22Rv1 (cell line): ENCODE measurements around the gene SH3GL1.

Experiments
- H3K27ac ChIP-seq: fragments of 450-650 bp; 2 replicates; pipeline ENCODE4 v1.5.1; 2017
- CTCF ChIP-seq: fragments of 450-650 bp; IDR thresholded peaks from 2 replicates; pipeline ENCODE4 v1.5.1; 2017; ENCODE audit warnings: mild to moderate bottlenecking
- ZFX ChIP-seq: fragments of 450-650 bp; IDR thresholded peaks from 2 replicates; pipeline ENCODE4 v1.6.1; 2017; ENCODE audit warnings: antibody characterized with exemption, borderline replicate concordance

SH3GL1 gene

GRCh38 chr19:4393947-4394590, 6.3 kb downstream of the SH3GL1 start:
- H3K27ac ChIP-seq = no peak overlapping the region
- TF ChIP-seq CTCF (no peak), ZFX (no peak)

DNA sequence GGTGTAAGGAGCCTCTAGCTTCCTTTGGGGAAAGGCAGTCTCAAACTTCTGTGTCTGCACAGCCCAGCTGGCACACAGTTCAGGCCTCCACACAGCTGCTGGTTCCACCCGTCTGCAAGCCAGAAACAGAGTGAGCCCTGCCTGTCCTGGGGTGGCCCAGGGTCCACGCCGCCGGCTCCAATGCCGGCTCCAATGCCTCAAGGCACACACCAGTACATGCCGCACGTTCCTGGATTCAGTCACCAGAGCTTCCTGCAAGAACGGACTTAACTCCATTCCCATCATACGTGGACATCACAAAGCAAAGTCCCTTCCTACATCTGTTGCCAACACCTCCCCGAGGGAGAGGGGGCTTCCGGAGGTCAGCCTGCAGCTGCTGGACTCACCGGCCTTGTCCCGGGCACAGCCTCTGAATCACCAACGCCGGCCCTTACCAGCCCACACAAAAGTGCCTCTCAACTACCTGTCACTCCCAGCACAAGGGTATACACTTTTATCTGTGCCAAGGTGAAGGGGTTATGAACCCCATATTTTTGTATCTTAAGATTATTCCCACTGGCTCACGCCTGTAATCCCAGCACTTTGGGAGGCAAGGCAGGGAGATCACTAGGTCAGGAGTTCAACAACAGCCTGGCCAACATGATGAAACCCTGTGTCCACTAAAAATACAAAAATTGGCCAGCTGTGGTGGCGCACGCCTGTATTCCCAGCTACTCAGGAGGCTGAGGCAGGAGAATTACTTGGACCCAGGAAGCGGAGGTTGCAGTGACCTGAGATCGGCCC, 8.5 kb downstream of the SH3GL1 start:
- no peak overlapping the region for H3K27ac ChIP-seq
- no peak for TF ChIP-seq CTCF
- TF ChIP-seq ZFX = no peak

GRCh38 chr19:4391306-4391693, 9.0 kb downstream of the SH3GL1 start:
- no peak overlapping the region for H3K27ac ChIP-seq
- TF ChIP-seq ZFX (no peak), CTCF (no peak)

DNA sequence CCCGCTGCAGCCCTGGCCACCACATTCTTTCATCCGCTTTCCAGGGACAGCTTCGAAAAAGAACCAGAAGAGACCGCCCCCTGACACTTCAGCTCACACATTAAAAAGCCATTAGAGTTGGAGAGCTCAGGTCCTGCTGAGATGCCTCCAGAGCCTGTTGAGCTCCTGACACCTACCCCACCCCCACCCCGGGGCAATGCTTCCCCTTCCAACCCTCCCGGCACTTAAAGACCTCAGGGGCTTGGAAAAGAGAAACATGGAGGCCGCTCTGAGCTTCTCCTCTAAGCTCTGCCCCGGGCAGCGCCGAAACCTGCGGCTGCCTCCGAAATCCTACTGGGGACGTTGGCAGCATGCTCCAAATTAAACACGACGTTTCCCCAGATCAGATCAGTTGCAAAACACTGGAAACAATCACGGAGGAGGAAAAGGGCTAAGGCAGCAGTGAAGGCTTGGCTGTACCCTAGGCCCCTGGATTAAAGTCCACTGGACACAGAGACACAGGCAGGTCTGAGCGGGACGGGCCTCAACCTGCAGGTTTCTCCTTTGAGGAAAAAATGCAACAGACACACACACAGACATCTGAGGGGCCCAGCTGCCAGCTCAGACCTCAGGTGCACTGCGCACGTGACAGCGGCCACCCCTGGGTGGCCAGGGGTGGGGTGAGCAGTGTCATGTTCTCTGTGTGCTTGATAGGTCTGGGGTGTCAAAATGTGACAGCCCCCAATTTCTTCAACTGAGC, 9.6 kb downstream of the SH3GL1 start:
- TF ChIP-seq ZFX (no peak), CTCF (no peak)
- no peak overlapping the region for H3K27ac ChIP-seq

DNA sequence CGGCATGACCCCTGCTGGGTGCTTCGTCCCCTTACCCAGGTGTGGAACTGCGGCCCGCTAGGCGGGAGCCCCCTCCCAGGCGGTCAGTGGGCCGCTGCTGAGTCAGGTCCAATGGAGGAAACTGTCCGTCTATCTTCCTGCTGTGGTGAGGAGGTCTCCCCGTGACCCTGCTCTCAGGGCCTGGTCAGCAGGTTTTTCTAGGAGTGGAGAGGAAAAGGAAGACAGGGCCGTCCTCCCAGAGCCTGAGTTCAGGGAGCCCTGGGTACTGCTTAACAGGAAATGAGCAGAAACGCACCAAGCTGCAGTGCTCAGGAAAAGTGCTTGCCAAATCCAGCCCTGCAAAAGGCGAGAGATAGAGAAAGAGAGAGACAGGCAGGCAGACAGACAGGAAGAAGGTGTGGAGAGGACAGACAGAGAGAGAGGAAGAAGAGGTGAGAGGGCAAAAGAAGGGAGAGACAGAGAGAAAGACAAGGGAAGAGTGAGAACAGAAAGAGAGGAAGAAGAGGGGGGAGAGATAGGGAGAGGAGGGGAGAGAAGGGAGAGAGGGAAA, 10.3 kb downstream of the SH3GL1 start:
- no peak overlapping the region for H3K27ac ChIP-seq
- no peak for TF ChIP-seq ZFX
- no peak for TF ChIP-seq CTCF

DNA sequence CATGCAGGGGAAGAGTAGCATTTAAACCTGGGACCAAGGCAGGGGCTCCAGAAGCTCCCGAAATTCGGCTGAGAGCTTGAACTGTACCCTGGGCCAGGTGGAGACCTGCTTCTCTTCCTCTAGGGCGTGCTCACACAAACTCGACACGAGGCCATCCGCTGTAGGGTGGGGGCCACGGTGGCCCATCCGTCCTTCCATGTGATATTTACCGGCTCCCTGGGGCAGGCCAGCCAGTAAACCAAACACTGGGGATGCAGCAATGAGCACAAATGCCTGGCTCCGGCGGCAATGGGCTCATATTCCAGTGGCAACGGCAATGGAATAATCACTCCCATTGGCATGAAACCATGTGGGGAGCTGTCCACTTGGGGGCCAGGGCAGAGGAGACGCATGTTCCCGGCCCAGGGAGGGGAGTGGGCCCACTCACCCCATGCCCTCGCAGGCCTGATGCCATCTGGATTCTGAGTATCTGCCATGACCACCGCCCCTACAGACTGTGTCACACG, 10.8 kb downstream of the SH3GL1 start:
- no peak overlapping the region for H3K27ac ChIP-seq
- TF ChIP-seq CTCF = no peak
- TF ChIP-seq ZFX = no peak
